HuH-7 (cell line): ENCODE measurements around the gene ORC5.

Source experiments
- DNase-seq: peaks from one replicate; pipeline ENCODE4 v3.0.0; 2011; ENCODE audit warnings: low spot score

ORC5 gene

DNA sequence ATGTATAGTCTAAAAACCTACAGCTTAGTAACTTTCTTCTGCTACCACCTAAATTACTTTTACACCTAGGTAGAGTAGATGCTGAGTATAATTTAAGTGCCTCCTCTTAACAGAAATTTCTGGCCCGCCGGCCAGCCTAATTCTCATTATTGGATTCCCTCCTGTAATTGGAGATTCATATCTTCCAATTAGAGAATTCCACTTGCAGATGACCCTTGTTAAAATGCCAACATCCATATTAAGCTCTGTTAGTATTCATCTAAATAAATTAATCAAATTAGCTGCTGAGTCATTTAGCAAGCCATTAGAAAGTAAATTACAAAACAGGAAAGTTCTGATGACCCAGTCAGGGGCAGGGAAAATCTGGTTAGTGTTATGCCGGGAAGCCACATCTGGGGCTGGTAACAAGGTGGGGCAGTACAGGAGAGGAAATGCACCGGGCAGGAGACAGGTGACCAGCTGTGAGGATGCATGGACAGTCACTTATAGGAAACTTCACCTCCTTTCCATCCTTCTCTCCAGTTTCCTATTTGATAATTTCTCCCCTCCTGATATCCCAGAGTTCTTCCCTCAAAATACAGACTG lies 82.8 kb downstream of the ORC5 start:
- DNase-seq = no peak

DNA sequence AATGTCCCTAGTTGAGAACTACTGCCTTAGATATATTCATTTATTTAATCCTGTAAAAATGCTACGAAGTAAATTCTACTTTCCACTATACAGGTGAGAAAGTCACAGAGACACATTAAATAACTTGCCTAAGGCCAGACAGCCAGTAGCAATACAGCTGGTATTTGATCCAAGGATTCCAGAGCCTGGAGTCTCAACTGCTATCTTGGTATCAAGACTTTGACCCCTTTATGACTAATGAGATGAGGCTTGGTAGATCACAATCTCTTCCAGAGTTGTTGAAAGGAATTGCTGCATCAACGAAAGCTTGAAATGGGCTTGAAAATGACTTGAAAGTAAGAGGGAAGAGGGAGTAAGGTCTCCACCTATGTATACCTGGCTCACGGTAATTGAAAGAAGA lies 83.3 kb downstream of the ORC5 start:
- DNase-seq = no peak

GRCh38 chr7:104123786-104124185 lies 84.0 kb downstream of the ORC5 start:
- no peak for DNase-seq

DNA sequence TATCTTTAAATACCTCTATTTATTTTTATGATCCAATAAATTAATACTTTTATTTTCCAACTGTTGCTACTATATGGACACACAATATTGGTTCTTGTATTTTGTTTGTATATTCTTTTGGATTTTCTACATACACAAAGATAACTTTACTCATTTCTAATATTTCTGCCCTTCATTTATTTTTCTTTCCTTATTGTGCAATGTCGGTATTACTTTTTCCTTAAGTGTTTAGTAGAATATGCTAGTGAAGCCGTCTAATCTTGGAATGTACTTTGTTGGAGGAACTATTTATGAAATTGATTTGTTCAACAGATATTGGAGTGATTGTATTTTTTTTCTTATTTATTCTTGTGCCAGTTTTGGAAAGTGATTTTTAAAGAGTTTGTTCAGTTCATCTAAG lies 94.0 kb downstream of the ORC5 start:
- no peak for DNase-seq

GRCh38 chr7:104112623-104113022 lies 95.2 kb downstream of the ORC5 start:
- DNase-seq = no peak

GRCh38 chr7:104111271-104111670 lies 96.5 kb downstream of the ORC5 start:
- no peak for DNase-seq

DNA sequence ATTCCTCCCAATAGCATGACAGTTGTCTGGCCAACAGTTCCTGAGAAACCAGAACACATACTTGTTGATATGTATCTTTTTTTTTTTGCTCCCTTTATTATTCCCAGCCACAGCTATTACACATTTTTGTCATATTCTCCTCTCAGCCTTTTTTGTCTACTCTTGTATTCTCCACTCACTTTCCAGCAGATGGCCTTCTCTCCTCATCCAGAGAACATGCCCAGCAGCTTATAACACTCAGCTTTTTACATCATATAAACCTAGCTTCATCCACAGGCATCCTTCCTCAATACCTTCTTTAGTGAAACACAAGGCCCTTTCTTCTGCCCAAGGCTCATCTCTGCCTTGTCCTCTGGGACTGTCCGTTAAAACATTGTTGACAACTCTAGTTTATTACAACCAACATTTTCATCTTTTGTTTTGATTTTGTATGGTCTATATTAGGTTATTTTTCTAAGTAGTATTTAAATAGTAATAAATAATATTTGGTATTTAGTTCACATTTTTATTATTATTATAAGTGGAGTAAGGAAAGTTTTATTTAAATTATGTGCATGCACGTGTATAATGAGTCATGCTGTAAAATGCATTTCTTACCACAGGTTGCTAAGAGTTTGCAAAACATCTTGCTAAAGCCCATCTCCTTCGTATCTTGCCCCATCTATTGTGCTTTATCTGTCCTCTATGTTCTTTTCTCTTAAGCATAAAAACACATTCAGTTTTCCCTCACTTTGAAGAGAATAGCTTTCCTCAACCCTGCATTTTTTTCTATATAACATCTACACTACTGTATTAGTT lies 101.5 kb downstream of the ORC5 start:
- no peak for DNase-seq

GRCh38 chr7:104098890-104099289 lies 108.9 kb downstream of the ORC5 start:
- no peak for DNase-seq

DNA sequence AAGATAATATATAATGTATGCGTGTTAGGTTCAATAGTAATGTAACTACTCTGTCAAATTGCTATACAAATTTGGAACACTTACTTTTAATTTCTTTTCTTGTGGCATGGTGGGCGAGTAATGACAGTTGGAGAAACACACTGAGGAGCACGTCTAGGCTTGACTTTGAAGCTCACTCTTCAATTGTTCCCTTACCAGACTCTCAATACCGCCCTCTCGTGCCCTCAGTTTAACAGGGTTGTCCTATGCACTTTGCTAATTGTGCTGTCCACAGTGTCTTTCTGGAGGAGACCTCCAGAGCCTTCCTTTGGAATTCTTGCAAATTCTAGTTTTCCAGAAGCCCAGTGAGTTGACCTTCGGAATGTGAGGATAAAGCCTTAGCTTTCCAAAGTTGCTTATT lies 111.1 kb downstream of the ORC5 start:
- DNase-seq = peak; percentile 27

DNA sequence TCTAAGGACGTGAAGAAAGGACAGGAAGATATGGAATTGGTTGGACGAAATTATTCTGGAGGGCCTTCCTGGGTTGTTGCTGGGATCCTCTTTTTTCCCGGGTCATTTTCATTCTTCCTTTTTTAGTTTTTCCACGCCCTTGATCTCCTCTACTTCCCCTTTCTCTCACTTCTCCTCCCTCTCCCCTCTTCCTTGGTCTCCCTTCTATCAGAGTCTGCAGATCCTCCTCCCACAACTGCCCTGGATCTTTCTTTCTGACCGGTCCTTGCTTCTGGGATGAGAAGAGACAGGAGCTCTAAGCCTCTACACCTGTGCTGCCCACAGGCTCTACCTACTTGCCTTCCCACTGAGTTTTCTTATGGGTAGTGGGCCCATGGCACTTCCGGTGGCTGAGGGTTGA lies 114.7 kb downstream of the ORC5 start:
- no peak for DNase-seq

DNA sequence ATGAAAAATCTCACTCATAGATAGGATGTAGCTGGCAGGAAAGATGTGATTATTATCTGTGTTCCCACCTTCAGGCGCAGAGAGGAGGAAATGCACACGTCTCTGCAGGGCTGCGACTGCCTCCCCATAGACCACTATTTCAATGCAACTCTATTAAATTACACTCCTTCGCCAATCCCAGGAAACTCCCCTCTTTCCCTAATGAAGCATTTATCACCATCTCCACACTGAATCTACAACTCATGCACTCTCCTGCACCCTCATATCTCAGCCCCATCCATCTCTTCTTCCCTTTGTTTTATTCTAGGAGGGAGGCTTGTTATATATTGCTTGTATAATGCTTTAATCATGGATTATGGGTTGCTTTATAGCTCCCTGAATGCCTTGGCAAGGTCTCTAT lies 116.6 kb downstream of the ORC5 start:
- DNase-seq = no peak

- no peak for DNase-seq
Observed at GRCh38 chr7:104089612-104090011, 118.2 kb downstream of the ORC5 start.

DNA sequence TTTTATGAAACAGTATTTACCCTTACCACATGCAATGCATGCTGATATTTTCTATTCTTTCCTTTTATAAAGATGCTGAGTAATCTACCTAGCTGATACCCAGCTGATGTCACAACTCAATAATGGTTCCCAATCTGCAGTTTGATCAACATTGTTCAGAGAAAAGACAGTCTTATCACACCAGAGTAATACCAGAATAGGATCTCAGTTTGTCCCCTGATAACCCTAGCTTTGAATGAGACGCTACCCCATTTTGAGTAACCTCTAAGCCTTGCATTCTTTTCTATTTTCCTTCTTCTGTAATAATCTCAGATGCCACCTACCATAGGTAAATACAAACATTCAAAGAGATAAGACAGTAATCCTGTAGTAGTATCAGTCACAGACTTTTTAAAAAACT lies 118.8 kb downstream of the ORC5 start:
- DNase-seq = no peak
